Chondrocyte (in vitro differentiated cells): Measurements from ENCODE around the gene PRXL2B. TPM values are rescaled to one million over a fixed set of nuclear protein-coding genes. Genes with fewer than 3 reads are reported as not detected.

Experiments used
- DNase-seq: peaks from one replicate; pipeline ENCODE4 v3.0.0; 2021; ENCODE audit warnings: mixed read lengths, low spot score
- H3K27ac Mint-ChIP-seq: one replicate; pipeline ENCODE4 v1.8.0; 2021; ENCODE audit warnings: mild to moderate bottlenecking, moderate library complexity, mixed read lengths; ENCODE audit not compliant: unreplicated experiment
- H3K27me3 Mint-ChIP-seq: 2 replicates; pipeline ENCODE4 v1.8.0; 2021; ENCODE audit warnings: low read depth, mixed read lengths
- H3K36me3 Mint-ChIP-seq: 2 replicates; pipeline ENCODE4 v1.8.0; 2021; ENCODE audit warnings: low read depth, mixed read lengths
- H3K4me1 Mint-ChIP-seq: 2 replicates; pipeline ENCODE4 v1.8.0; 2021; ENCODE audit warnings: low read depth, mild to moderate bottlenecking, mixed read lengths
- H3K4me3 Mint-ChIP-seq: one replicate; pipeline ENCODE4 v1.8.0; 2021; ENCODE audit warnings: mild to moderate bottlenecking, moderate library complexity, mixed read lengths; ENCODE audit not compliant: unreplicated experiment
- H3K9me3 Mint-ChIP-seq: 2 replicates; pipeline ENCODE4 v1.8.0; 2021; ENCODE audit warnings: low read depth, mixed read lengths
- CTCF ChIP-seq: fragments of 200-600 bp; sonication (generic); IDR thresholded peaks from 2 replicates; pipeline ENCODE4 v1.5.0; 2021; ENCODE audit warnings: antibody characterized with exemption, mild to moderate bottlenecking, moderate library complexity
- total RNA-seq: library from RNA; stranded (reverse); gene quantifications from 3 replicates; pipeline ENCODE4 v1.2.1, GENCODE V29; 2021

Gene PRXL2B
- total RNA-seq, 1 donor from 2014 or later: 25.6 TPM

GRCh38 chr1:2540816-2541492 lies 45.6 kb upstream of the PRXL2B start:
- no peak overlapping the region for H3K27ac Mint-ChIP-seq
- TF ChIP-seq CTCF: no peak
- no peaks in the 10 kb centered on the region for H3K36me3 Mint-ChIP-seq
- H3K27me3 Mint-ChIP-seq: peaks cover 4% of the 10 kb centered on the region
- no peaks in the 10 kb centered on the region for H3K9me3 Mint-ChIP-seq
- no peak overlapping the region for H3K4me3 Mint-ChIP-seq
- no peak for DNase-seq
- no peaks in the 10 kb centered on the region for H3K4me1 Mint-ChIP-seq

GRCh38 chr1:2541619-2542245 lies 44.8 kb upstream of the PRXL2B start:
- Mint-ChIP-seq H3K36me3 (no peaks in the 10 kb centered on the region), H3K9me3 (no peaks in the 10 kb centered on the region), H3K27ac (no peak overlapping the region), H3K27me3 (no peaks in the 10 kb centered on the region), H3K4me1 (peaks cover 1% of the 10 kb centered on the region), H3K4me3 (no peak overlapping the region)
- DNase-seq: no peak
- TF ChIP-seq CTCF: no peak

- Mint-ChIP-seq H3K27ac (no peak overlapping the region), H3K36me3 (no peaks in the 10 kb centered on the region), H3K4me3 (no peak overlapping the region), H3K27me3 (no peaks in the 10 kb centered on the region), H3K4me1 (peaks cover 6% of the 10 kb centered on the region), H3K9me3 (no peaks in the 10 kb centered on the region)
- no peak for DNase-seq
- TF ChIP-seq CTCF: no peak
Measured at GRCh38 chr1:2542246-2542915, 44.2 kb upstream of the PRXL2B start.

GRCh38 chr1:2543543-2544092 lies 43.0 kb upstream of the PRXL2B start:
- H3K9me3 Mint-ChIP-seq: no peaks in the 10 kb centered on the region
- no peaks in the 10 kb centered on the region for H3K27me3 Mint-ChIP-seq
- H3K27ac Mint-ChIP-seq: no peak overlapping the region
- DNase-seq: no peak
- H3K4me3 Mint-ChIP-seq: no peak overlapping the region
- H3K36me3 Mint-ChIP-seq: no peaks in the 10 kb centered on the region
- no peak for TF ChIP-seq CTCF
- peaks cover 6% of the 10 kb centered on the region for H3K4me1 Mint-ChIP-seq

GRCh38 chr1:2544093-2544874 lies 42.3 kb upstream of the PRXL2B start:
- no peak for TF ChIP-seq CTCF
- Mint-ChIP-seq H3K27me3 (no peaks in the 10 kb centered on the region), H3K9me3 (no peaks in the 10 kb centered on the region), H3K4me1 (peaks cover 6% of the 10 kb centered on the region), H3K27ac (no peak overlapping the region), H3K4me3 (no peak overlapping the region), H3K36me3 (no peaks in the 10 kb centered on the region)
- DNase-seq: no peak
